Activated naive CD4-positive, alpha-beta T cell (primary cell): ENCODE measurements around the gene PATZ1.
"Not testable (repeated sequence)": the region's sequence is repeated elsewhere in the genome, so short reads cannot be mapped to it uniquely, and the experiment has no call there.

Experiments
- DNase-seq, 4 experiments: peaks; one replicate each; lab custom pipeline; 2025; lab: John Stamatoyannopoulos, UW

Gene PATZ1

GRCh38 chr22:31343235-31344191 is 2.6 kb downstream of the PATZ1 start:
- no peak for DNase-seq

- DNase-seq = no peak
These were observed 3.6 kb downstream of the PATZ1 start for GRCh38 chr22:31342389-31343140.

- DNase-seq = no peak
These were observed 4.6 kb downstream of the PATZ1 start for GRCh38 chr22:31341386-31342088.

- DNase-seq = no peak
These were observed 5.3 kb downstream of the PATZ1 start for GRCh38 chr22:31340765-31341247.

GRCh38 chr22:31340360-31340759 is 5.8 kb downstream of the PATZ1 start:
- no peak for DNase-seq

- DNase-seq = no peak
These were observed 6.9 kb downstream of the PATZ1 start for GRCh38 chr22:31339148-31339832.

- DNase-seq = no peak
These were observed 9.0 kb downstream of the PATZ1 start for GRCh38 chr22:31337178-31337577.

GRCh38 chr22:31334329-31334728 is 11.8 kb downstream of the PATZ1 start:
- DNase-seq = no peak

- DNase-seq = no peak
These were observed 12.5 kb downstream of the PATZ1 start for GRCh38 chr22:31333641-31334040.

GRCh38 chr22:31332886-31333285 is 13.3 kb downstream of the PATZ1 start:
- no peak for DNase-seq

GRCh38 chr22:31332010-31332409 is 14.1 kb downstream of the PATZ1 start:
- DNase-seq = no peak

- no peak for DNase-seq
These were observed 16.5 kb downstream of the PATZ1 start for GRCh38 chr22:31329453-31330215.

GRCh38 chr22:31329029-31329428 is 17.1 kb downstream of the PATZ1 start:
- DNase-seq = no peak

GRCh38 chr22:31328544-31328960 is 17.6 kb downstream of the PATZ1 start:
- no peak for DNase-seq

- DNase-seq = no peak
These were observed 18.2 kb downstream of the PATZ1 start for GRCh38 chr22:31327806-31328543.

GRCh38 chr22:31326877-31327276 is 19.3 kb downstream of the PATZ1 start:
- no peak for DNase-seq

- no peak for DNase-seq
These were observed 22.3 kb downstream of the PATZ1 start for GRCh38 chr22:31323578-31324550.

GRCh38 chr22:31321421-31321820 is 24.7 kb downstream of the PATZ1 start:
- no peak for DNase-seq

- DNase-seq = not testable (repeated sequence)
These were observed 31.9 kb downstream of the PATZ1 start for GRCh38 chr22:31314220-31314619.
